Muscle layer of colon (tissue), 2 donors: ENCODE data around the gene STON2.
"Not testable (repeated sequence)": the region's sequence is repeated elsewhere in the genome, so short reads cannot be mapped to it uniquely, and the experiment has no call there.

Experiments used
- H3K27ac ChIP-seq: one replicate; pipeline ENCODE4 v1.7.0; 2013; ENCODE audit warnings: low read depth, mild to moderate bottlenecking, low read length, moderate library complexity
- H3K27me3 ChIP-seq, 2 donors: one replicate each; pipeline ENCODE4 v1.7.0; 2013; ENCODE audit warnings: low read length in 2 of 2, mild to moderate bottlenecking in 2 of 2; ENCODE audit not compliant: insufficient read depth in 2 of 2, control insufficient read depth in 1 of 2
- H3K36me3 ChIP-seq: one replicate; pipeline ENCODE4 v1.7.0; 2013; ENCODE audit warnings: mild to moderate bottlenecking, low read length; ENCODE audit not compliant: insufficient read depth
- H3K4me1 ChIP-seq: one replicate; pipeline ENCODE4 v1.7.0; 2013; ENCODE audit warnings: mild to moderate bottlenecking, low read length; ENCODE audit not compliant: insufficient read depth
- H3K4me3 ChIP-seq, 2 donors: one replicate each; pipeline ENCODE4 v1.7.0; 2013; ENCODE audit warnings: low read length in 2 of 2, low read depth in 1 of 2, mild to moderate bottlenecking in 1 of 2, moderate library complexity in 1 of 2
- H3K9ac ChIP-seq: one replicate; pipeline ENCODE4 v1.7.0; 2013; ENCODE audit warnings: low read length
- H3K9me3 ChIP-seq: one replicate; pipeline ENCODE4 v1.7.0; 2013; ENCODE audit warnings: mild to moderate bottlenecking, low read length
- donor health status: abdominal sarcoma.
- donor health status: Adenocarcinoma of cecum.

The STON2 gene

DNA sequence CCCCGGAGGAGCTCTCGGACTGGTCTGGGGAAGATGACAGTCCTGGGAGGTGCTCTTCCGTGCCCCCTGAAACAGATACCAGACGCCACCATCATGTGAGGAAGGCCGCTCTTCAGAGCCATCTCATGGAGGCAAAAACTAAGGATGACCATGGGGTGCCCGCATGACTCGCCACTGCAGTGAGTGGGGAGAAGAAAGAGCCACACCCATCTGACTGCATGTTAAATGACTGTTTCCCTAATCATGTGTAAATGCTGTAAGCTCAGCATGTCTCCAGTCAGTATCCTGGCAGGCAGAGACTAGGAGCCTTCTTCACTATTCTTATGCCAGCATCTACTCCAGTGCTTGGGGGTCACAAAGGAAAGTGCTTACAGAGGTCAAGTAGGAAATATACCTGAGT lies 4.0 kb downstream of the STON2 start:
- Histone ChIP-seq H3K4me3 (no peak overlapping the region), H3K9me3 (no peaks in the 10 kb centered on the region), H3K9ac (no peak overlapping the region), H3K36me3 (no peaks in the 10 kb centered on the region), H3K27me3 (no peaks in the 10 kb centered on the region), H3K4me1 (no peaks in the 10 kb centered on the region), H3K27ac (no peak overlapping the region)

DNA sequence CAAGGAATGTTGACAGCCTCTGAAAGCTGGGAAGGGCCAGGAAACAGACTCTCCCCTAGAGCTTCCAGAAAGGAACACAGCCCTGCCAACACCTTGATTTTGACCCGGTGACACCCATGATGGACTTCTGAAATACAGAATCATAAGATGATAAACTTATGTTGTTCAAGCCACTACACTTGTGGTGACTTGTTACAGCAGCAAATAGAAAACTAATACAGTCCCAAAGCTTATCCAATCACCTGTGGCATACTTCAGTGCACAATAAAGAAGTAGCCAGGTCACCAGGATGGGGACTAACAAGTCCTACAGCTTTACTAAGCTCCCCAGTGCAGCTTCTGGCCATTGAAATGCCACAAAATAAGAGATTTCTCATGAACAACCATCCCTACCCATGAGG lies 5.4 kb downstream of the STON2 start:
- Histone ChIP-seq H3K27ac (no peak overlapping the region), H3K9me3 (no peaks in the 10 kb centered on the region), H3K27me3 (no peaks in the 10 kb centered on the region), H3K36me3 (no peaks in the 10 kb centered on the region), H3K4me1 (no peaks in the 10 kb centered on the region), H3K4me3 (no peak overlapping the region), H3K9ac (no peak overlapping the region)

DNA sequence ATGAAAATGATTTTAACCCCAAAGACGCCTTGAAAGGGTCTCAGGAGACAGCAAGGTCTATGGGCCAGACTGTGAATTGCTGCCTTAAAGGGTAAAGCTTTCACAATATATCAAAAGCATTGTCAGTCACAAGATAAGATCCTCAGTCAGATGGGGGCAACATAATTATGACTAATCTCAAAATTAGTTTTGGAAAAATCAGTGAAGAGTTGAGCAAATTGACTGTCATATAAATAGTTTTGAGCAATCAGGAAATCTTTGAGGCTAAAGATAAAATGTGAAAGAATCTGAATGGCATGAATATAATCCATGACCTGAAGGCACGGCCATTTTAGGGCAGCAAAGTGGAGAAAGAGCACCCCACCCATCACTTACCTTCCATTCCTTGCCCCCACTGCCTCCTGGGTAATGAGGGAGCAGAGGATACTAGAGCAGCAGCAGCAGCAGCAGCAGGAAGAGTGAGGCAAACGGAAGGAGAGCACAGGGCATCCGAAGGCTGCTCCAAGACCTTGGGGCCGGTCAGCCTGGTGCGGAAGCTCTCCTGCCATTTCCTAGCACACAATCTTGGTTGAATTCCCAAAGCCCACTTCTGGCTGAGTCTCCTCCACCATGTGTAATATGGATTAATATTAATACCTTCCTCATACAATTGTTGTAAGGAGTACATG lies 7.0 kb downstream of the STON2 start:
- Histone ChIP-seq H3K9me3 (no peaks in the 10 kb centered on the region), H3K27ac (no peak overlapping the region), H3K4me1 (no peaks in the 10 kb centered on the region), H3K4me3 (no peak overlapping the region), H3K36me3 (no peaks in the 10 kb centered on the region), H3K27me3 (no peaks in the 10 kb centered on the region), H3K9ac (no peak overlapping the region)

- no peaks in the 10 kb centered on the region for H3K9me3 ChIP-seq
- no peaks in the 10 kb centered on the region for H3K36me3 ChIP-seq
- no peak overlapping the region for H3K4me3 ChIP-seq
- no peak overlapping the region for H3K27ac ChIP-seq
- no peak overlapping the region for H3K9ac ChIP-seq
- no peaks in the 10 kb centered on the region for H3K4me1 ChIP-seq
- no peaks in the 10 kb centered on the region for H3K27me3 ChIP-seq
Observed at GRCh38 chr14:81392052-81392451, 8.1 kb downstream of the STON2 start.

DNA sequence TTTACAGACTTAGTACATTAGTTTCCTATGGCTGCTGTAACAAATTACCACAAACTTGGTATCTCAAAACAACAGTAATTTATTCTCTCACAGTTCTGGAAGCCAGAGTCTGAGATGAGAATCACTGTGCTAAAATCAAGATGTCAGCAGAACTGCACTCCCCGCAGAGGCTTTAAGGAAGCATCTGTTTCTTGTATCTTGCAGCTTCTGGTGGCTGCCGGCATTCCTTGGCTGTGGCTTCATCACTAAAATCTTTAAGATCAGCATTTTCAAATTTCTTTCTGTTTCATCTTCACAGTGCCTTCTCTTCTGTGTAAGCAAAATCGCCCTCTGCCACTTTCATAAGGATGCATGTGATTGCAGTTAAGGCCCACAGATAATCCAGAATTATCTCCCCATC lies 9.4 kb downstream of the STON2 start:
- H3K27me3 ChIP-seq: no peaks in the 10 kb centered on the region
- no peaks in the 10 kb centered on the region for H3K9me3 ChIP-seq
- no peaks in the 10 kb centered on the region for H3K4me1 ChIP-seq
- H3K9ac ChIP-seq: no peak overlapping the region
- no peak overlapping the region for H3K27ac ChIP-seq
- no peak overlapping the region for H3K4me3 ChIP-seq
- H3K36me3 ChIP-seq: no peaks in the 10 kb centered on the region

DNA sequence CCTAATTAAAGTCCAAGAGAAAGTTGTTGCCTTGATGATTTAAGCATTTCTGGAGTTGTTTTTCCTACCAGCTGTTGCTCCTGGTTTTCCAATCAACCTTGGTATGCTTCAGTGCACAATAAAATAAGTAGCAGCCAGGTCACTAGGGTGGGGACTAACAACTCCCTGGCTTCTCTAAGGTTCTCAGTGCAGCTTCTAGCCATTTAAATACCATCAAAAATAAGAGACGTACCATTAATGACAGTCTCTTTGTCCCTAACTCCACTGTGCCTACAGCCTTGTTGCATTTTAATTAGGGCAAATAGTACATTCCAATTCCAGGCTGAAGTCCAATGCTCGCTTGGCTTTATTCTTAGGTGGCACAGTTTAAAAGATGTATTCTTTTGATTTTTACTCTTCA lies 11.8 kb downstream of the STON2 start:
- H3K4me3 ChIP-seq: no peak overlapping the region
- no peak overlapping the region for H3K9ac ChIP-seq
- H3K27ac ChIP-seq: no peak overlapping the region
- H3K27me3 ChIP-seq: no peaks in the 10 kb centered on the region
- H3K36me3 ChIP-seq: no peaks in the 10 kb centered on the region
- H3K4me1 ChIP-seq: no peaks in the 10 kb centered on the region
- no peaks in the 10 kb centered on the region for H3K9me3 ChIP-seq

DNA sequence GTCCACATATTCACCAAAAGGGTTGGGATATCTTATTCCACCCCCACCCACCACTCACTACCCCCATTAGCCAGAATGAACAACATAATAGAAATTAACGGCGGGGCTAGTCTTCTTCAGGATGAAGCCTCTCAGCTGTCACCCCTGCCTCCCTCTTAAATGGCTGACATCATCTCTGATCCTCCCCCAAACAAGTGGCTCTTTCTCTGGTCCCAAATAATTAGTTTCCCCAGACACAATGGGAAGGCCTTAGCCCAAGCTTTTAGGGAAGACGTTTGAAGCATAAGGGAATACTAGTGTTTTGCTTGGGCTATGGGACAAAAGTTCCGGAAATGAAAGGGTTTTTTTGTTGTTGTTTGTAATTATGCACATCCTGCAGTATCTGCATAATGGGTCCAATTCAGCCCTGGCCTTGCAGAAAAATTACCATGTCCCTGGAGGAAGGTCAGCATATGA lies 13.8 kb downstream of the STON2 start:
- H3K4me1 ChIP-seq: no peaks in the 10 kb centered on the region
- H3K27me3 ChIP-seq: no peaks in the 10 kb centered on the region
- no peak overlapping the region for H3K9ac ChIP-seq
- H3K27ac ChIP-seq: no peak overlapping the region
- H3K4me3 ChIP-seq: no peak overlapping the region
- no peaks in the 10 kb centered on the region for H3K9me3 ChIP-seq
- no peaks in the 10 kb centered on the region for H3K36me3 ChIP-seq

DNA sequence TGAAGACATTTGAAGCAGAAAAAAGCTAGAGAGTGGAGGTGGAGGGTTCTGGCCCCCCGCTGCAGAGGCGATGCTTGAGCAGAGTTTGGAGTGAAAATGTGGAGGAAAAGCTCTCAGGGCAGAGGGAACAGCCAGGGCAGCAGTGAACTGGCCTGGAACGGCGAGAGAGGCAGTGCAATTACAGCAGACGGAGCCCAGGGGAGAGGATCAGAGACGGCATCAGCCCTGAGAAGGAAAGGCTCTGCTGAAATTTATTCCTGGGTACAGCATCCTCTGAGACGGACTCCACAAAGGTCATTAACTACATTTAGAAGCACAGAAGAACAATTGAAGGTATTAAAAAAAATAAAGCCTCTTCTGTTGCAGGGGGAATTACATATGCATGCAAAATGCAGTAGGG lies 14.2 kb downstream of the STON2 start:
- no peak overlapping the region for H3K4me3 ChIP-seq
- H3K4me1 ChIP-seq: no peaks in the 10 kb centered on the region
- no peak overlapping the region for H3K27ac ChIP-seq
- no peaks in the 10 kb centered on the region for H3K27me3 ChIP-seq
- no peaks in the 10 kb centered on the region for H3K9me3 ChIP-seq
- H3K9ac ChIP-seq: no peak overlapping the region
- no peaks in the 10 kb centered on the region for H3K36me3 ChIP-seq

DNA sequence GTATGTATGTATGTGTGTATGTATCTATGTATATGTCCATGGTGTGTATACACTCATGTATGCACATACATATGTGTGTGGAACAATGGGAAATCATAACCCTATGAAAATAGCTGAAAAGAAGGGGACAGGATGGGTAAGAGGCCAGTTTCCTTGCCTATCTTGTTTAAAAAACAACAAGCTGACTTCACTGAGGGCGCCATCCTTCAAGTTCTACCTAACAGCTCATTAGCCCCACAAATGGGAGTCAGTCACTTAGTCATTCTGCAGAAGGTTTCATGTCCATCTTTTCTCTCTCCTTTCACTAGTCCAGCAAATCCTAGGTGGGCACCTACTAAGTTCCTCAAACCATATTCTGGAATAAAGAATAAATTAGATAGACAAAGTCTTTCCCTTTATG lies 14.7 kb downstream of the STON2 start:
- Histone ChIP-seq H3K36me3 (no peaks in the 10 kb centered on the region), H3K27me3 (no peaks in the 10 kb centered on the region), H3K4me1 (no peaks in the 10 kb centered on the region), H3K4me3 (no peak overlapping the region), H3K27ac (no peak overlapping the region), H3K9me3 (no peaks in the 10 kb centered on the region), H3K9ac (no peak overlapping the region)

- Histone ChIP-seq H3K9ac (no peak overlapping the region), H3K9me3 (no peaks in the 10 kb centered on the region), H3K36me3 (no peaks in the 10 kb centered on the region), H3K4me1 (no peaks in the 10 kb centered on the region), H3K4me3 (no peak overlapping the region), H3K27me3 (no peaks in the 10 kb centered on the region), H3K27ac (no peak overlapping the region)
Observed at GRCh38 chr14:81384900-81385299, 15.2 kb downstream of the STON2 start.

GRCh38 chr14:81382517-81383225 lies 17.5 kb downstream of the STON2 start:
- Histone ChIP-seq H3K27ac (no peak overlapping the region), H3K36me3 (no peaks in the 10 kb centered on the region), H3K9ac (no peak overlapping the region), H3K4me3 (no peak overlapping the region), H3K9me3 (no peaks in the 10 kb centered on the region), H3K27me3 (no peaks in the 10 kb centered on the region), H3K4me1 (no peaks in the 10 kb centered on the region)

DNA sequence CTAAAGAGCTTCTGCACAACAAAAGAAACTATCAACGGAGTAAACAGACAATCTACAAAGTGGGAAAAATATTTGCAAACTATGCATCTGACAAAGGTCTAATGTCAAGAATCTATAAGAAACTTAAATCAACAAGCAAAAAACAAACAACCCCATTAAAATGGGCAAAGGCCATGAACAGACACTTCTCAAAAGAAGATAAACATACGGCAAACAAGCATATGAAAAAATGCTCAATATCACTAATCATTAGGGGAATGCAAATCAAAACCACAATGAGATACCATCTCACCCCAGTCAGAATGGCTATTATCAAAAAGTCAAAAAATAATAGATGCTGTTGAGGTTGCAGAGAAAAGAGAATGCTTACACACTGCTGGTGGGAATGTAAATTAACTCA lies 20.1 kb downstream of the STON2 start:
- not testable (repeated sequence) for H3K27ac ChIP-seq, H3K4me3 ChIP-seq, H3K36me3 ChIP-seq, H3K27me3 ChIP-seq, H3K4me1 ChIP-seq, H3K9me3 ChIP-seq, H3K9ac ChIP-seq
